Neural cell (in vitro differentiated cells): ENCODE results near the gene MCM9. TPM values are rescaled to one million over a fixed set of nuclear protein-coding genes. Genes with fewer than 3 reads are reported as not detected.

ENCODE experiments used
- H2AFZ ChIP-seq: fragments of 200-600, 300-800 bp; sonication (generic), shearing (Covaris generic); 2 replicates; pipeline ENCODE4 v1.6.0; 2014; ENCODE audit warnings: low read depth, mild to moderate bottlenecking, antibody characterized with exemption, low read length, moderate library complexity
- H3F3A ChIP-seq: fragments of 200-600 bp; shearing (Covaris generic); 2 replicates; pipeline ENCODE4 v1.6.1; 2016; ENCODE audit warnings: mild to moderate bottlenecking, moderate library complexity, mixed read lengths, antibody characterized with exemption, low read length; ENCODE audit not compliant: insufficient read depth, poor library complexity, severe bottlenecking
- H3K27ac ChIP-seq: fragments of 200-600, 300-800 bp; sonication (generic), shearing (Covaris generic); 2 replicates; pipeline ENCODE4 v1.5.1; 2014; ENCODE audit warnings: mild to moderate bottlenecking, low read length, moderate library complexity
- H3K27me3 ChIP-seq: fragments of 300-800, 200-600 bp; sonication (generic), shearing (Covaris generic); 2 replicates; pipeline ENCODE4 v1.6.0; 2014; ENCODE audit warnings: mild to moderate bottlenecking, low read depth, low read length, moderate library complexity; ENCODE audit not compliant: insufficient read depth
- H3K36me3 ChIP-seq: fragments of 300-800, 200-600 bp; sonication (generic), shearing (Covaris generic); 2 replicates; pipeline ENCODE4 v1.5.1; 2014; ENCODE audit warnings: mild to moderate bottlenecking, antibody characterized with exemption, low read length, moderate library complexity; ENCODE audit not compliant: insufficient read depth
- H3K4me2 ChIP-seq: fragments of 300-800, 200-600 bp; sonication (generic), shearing (Covaris generic); 2 replicates; pipeline ENCODE4 v1.6.0; 2014; ENCODE audit warnings: mild to moderate bottlenecking, low read length
- H3K4me3 ChIP-seq: fragments of 300-800, 200-600 bp; sonication (generic), shearing (Covaris generic); 2 replicates; pipeline ENCODE4 v1.5.1; 2014; ENCODE audit warnings: mild to moderate bottlenecking, low read length, moderate library complexity
- H3K79me2 ChIP-seq: fragments of 200-600 bp; shearing (Covaris generic); replicated peaks from 2 replicates; pipeline ENCODE4 v1.6.0; 2014; ENCODE audit warnings: mild to moderate bottlenecking, low read length, moderate library complexity; ENCODE audit not compliant: insufficient read depth
- H3K9ac ChIP-seq: fragments of 300-800, 200-600 bp; sonication (generic), shearing (Covaris generic); 2 replicates; pipeline ENCODE4 v1.6.1; 2016; ENCODE audit warnings: mild to moderate bottlenecking, low read length, mixed read lengths
- H3K9me2 ChIP-seq: fragments of 200-600 bp; shearing (Covaris generic); 2 replicates; pipeline ENCODE4 v1.6.1; 2016; ENCODE audit warnings: mild to moderate bottlenecking, low read length, mixed read lengths; ENCODE audit not compliant: insufficient read depth
- H3K9me3 ChIP-seq: fragments of 200-600, 300-800 bp; sonication (generic), shearing (Covaris generic); 2 replicates; pipeline ENCODE4 v1.6.1; 2016; ENCODE audit warnings: mild to moderate bottlenecking, mixed run types, low read length, moderate library complexity, mixed read lengths
- H4K20me1 ChIP-seq: fragments of 200-600 bp; shearing (Covaris generic); 2 replicates; pipeline ENCODE4 v1.6.1; 2016; ENCODE audit warnings: mild to moderate bottlenecking, mixed run types; ENCODE audit not compliant: insufficient read depth
- EP300 ChIP-seq: fragments of 450-650 bp; conservative IDR thresholded peaks from 2 replicates; pipeline ENCODE4 v1.6.1; 2014; ENCODE audit warnings: antibody characterized with exemption, mild to moderate bottlenecking, moderate library complexity; ENCODE audit not compliant: poor library complexity, severe bottlenecking
- EZH2 ChIP-seq: fragments of 200-600, 300-800 bp; shearing (Covaris generic), sonication (generic); IDR thresholded peaks from 2 replicates; pipeline ENCODE4 v1.6.1; 2014; ENCODE audit warnings: antibody characterized with exemption, low read length, borderline replicate concordance, mild to moderate bottlenecking; ENCODE audit not compliant: insufficient read depth, poor library complexity, severe bottlenecking
- MXI1 ChIP-seq: fragments of 450-650 bp; conservative IDR thresholded peaks from 2 replicates; pipeline ENCODE4 v1.6.1; 2014; ENCODE audit warnings: antibody characterized with exemption, mild to moderate bottlenecking; ENCODE audit not compliant: poor library complexity, severe bottlenecking
- POLR2AphosphoS5 ChIP-seq: IDR thresholded peaks from 2 replicates; pipeline ENCODE4 v1.6.1; 2012
- RAD21 ChIP-seq: fragments of 450-650 bp; conservative IDR thresholded peaks from 2 replicates; pipeline ENCODE4 v1.6.1; 2014; ENCODE audit warnings: antibody characterized with exemption, mild to moderate bottlenecking, moderate library complexity
- SMC3 ChIP-seq: fragments of 450-650 bp; conservative IDR thresholded peaks from 2 replicates; pipeline ENCODE4 v1.6.1; 2014; ENCODE audit warnings: antibody characterized with exemption, mild to moderate bottlenecking, moderate library complexity; ENCODE audit not compliant: poor library complexity
- TAF1 ChIP-seq: IDR thresholded peaks from 2 replicates; pipeline ENCODE4 v1.6.1; 2012; ENCODE audit warnings: low read depth
- polyA plus RNA-seq: library from polyadenylated mRNA; depleted of rRNA; stranded (reverse); fragments of >200 nt; gene quantifications from 2 replicates; pipeline ENCODE4 v1.2.3, GENCODE V29; 2014
- TF ChIP-seq, protein P1 (sequence below): IDR thresholded peaks from 2 replicates; pipeline ENCODE4 v1.6.1; 2012; ENCODE audit warnings: borderline replicate concordance
- TF ChIP-seq, protein P2 (sequence below): fragments of 450-650 bp; IDR thresholded peaks from 2 replicates; pipeline ENCODE4 v1.5.1; 2014; ENCODE audit warnings: antibody characterized with exemption, mild to moderate bottlenecking, moderate library complexity; ENCODE audit not compliant: poor library complexity, severe bottlenecking

Gene MCM9
- polyA plus RNA-seq, 1 donor from 2014 or later, result 7.8 TPM

DNA sequence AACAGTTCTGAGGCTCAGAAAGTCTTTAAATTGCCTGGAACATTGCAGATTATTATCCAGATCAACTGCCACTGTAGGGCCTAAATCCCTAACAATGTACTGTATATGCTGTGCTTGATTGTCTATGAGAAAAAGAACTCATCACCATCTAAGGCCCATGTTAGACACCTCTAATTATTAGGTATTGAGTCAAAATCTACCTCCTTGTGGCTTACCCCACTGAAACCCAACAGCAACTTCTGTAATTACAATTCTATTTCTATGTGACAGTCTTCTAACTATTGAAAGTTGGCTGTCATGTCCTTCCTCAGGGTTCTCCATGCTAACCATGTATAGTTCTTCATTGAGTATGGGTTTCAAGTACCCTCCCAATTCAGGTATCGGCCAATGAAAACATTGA lies 13.9 kb downstream of the MCM9 start:
- Histone ChIP-seq H2AFZ (no peak overlapping the region), H3K4me2 (no peak overlapping the region), H3K27me3 (no peaks in the 10 kb centered on the region), H3K4me3 (no peak overlapping the region), H3K9ac (no peak overlapping the region), H3K79me2 (no peaks in the 10 kb centered on the region), H3K27ac (no peak overlapping the region), H3K9me3 (no peaks in the 10 kb centered on the region), H3F3A (no peaks in the 10 kb centered on the region), H4K20me1 (no peaks in the 10 kb centered on the region), H3K36me3 (no peaks in the 10 kb centered on the region), H3K9me2 (no peaks in the 10 kb centered on the region)
- no peak for TF ChIP-seq RAD21
- TF ChIP-seq TAF1, result no peak
- no peak for TF ChIP-seq POLR2AphosphoS5
- TF ChIP-seq, protein P1, sequence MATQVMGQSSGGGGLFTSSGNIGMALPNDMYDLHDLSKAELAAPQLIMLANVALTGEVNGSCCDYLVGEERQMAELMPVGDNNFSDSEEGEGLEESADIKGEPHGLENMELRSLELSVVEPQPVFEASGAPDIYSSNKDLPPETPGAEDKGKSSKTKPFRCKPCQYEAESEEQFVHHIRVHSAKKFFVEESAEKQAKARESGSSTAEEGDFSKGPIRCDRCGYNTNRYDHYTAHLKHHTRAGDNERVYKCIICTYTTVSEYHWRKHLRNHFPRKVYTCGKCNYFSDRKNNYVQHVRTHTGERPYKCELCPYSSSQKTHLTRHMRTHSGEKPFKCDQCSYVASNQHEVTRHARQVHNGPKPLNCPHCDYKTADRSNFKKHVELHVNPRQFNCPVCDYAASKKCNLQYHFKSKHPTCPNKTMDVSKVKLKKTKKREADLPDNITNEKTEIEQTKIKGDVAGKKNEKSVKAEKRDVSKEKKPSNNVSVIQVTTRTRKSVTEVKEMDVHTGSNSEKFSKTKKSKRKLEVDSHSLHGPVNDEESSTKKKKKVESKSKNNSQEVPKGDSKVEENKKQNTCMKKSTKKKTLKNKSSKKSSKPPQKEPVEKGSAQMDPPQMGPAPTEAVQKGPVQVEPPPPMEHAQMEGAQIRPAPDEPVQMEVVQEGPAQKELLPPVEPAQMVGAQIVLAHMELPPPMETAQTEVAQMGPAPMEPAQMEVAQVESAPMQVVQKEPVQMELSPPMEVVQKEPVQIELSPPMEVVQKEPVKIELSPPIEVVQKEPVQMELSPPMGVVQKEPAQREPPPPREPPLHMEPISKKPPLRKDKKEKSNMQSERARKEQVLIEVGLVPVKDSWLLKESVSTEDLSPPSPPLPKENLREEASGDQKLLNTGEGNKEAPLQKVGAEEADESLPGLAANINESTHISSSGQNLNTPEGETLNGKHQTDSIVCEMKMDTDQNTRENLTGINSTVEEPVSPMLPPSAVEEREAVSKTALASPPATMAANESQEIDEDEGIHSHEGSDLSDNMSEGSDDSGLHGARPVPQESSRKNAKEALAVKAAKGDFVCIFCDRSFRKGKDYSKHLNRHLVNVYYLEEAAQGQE, result no peak
- TF ChIP-seq SMC3, result no peak
- TF ChIP-seq MXI1, result no peak
- no peak for TF ChIP-seq EP300
- TF ChIP-seq, protein P2, sequence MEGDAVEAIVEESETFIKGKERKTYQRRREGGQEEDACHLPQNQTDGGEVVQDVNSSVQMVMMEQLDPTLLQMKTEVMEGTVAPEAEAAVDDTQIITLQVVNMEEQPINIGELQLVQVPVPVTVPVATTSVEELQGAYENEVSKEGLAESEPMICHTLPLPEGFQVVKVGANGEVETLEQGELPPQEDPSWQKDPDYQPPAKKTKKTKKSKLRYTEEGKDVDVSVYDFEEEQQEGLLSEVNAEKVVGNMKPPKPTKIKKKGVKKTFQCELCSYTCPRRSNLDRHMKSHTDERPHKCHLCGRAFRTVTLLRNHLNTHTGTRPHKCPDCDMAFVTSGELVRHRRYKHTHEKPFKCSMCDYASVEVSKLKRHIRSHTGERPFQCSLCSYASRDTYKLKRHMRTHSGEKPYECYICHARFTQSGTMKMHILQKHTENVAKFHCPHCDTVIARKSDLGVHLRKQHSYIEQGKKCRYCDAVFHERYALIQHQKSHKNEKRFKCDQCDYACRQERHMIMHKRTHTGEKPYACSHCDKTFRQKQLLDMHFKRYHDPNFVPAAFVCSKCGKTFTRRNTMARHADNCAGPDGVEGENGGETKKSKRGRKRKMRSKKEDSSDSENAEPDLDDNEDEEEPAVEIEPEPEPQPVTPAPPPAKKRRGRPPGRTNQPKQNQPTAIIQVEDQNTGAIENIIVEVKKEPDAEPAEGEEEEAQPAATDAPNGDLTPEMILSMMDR, result no peak
- no peak for TF ChIP-seq EZH2

DNA sequence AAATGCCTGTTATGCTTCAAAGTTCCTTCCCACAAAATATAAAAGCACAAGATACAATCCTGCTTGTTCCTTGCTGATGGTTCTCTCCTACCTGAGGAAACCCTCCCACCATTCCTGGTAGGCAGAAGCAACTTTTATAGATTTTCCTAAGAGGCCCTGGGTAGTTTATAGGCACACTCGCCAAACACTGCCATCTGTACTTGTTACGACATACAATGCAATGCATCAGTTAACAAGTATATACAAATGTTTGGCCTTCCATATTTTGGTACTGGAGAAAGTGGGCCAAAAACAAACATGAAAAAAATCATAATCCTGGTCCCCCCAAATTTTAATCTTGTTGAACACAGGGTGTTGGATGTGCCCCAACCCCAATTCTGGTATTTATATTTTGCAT lies 16.6 kb downstream of the MCM9 start:
- H3K4me3 ChIP-seq, result no peak overlapping the region
- TF ChIP-seq TAF1 (no peak), POLR2AphosphoS5 (no peak), EZH2 (no peak), RAD21 (no peak), EP300 (no peak)
- TF ChIP-seq, protein P1, result no peak
- TF ChIP-seq, protein P2, result no peak
- H2AFZ ChIP-seq, result no peak overlapping the region
- H3K9me2 ChIP-seq, result no peaks in the 10 kb centered on the region
- H3K27ac ChIP-seq, result no peak overlapping the region
- H3F3A ChIP-seq, result no peaks in the 10 kb centered on the region
- H3K79me2 ChIP-seq, result no peaks in the 10 kb centered on the region
- H3K9me3 ChIP-seq, result no peaks in the 10 kb centered on the region
- no peak overlapping the region for H3K4me2 ChIP-seq
- H3K27me3 ChIP-seq, result no peaks in the 10 kb centered on the region
- no peak overlapping the region for H3K9ac ChIP-seq
- no peaks in the 10 kb centered on the region for H4K20me1 ChIP-seq
- no peaks in the 10 kb centered on the region for H3K36me3 ChIP-seq
